SIG-M5 (cell line): Measurements from ENCODE around the gene CEP85L.

Source experiments
- DNase-seq: peaks from one replicate; lab custom pipeline; 2025; lab: John Stamatoyannopoulos, UW

Gene CEP85L

DNA sequence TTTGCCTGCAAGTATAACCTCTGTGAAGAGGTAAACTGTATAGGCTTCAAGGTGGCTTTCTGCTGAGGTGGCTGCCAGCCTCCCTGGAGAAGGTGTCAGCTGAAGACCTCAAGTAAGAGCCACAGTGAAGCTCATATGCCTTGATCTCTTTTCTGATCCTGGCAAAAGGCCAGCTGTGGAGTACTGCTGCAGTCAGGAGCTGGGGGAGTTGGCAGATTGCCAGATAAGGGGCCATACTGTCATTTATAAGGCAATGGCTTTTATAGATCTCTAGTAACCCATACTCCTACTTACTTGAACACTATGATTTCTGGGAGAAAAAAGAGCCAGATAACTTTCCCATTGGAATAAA lies 8.8 kb upstream of the CEP85L start:
- no peak for DNase-seq

GRCh38 chr6:118659513-118660217 lies 8.3 kb upstream of the CEP85L start:
- no peak for DNase-seq

- no peak for DNase-seq
Measured at GRCh38 chr6:118656847-118657451, 5.6 kb upstream of the CEP85L start.

GRCh38 chr6:118652051-118652615 lies 742 bp upstream of the CEP85L start:
- DNase-seq, result no peak

DNA sequence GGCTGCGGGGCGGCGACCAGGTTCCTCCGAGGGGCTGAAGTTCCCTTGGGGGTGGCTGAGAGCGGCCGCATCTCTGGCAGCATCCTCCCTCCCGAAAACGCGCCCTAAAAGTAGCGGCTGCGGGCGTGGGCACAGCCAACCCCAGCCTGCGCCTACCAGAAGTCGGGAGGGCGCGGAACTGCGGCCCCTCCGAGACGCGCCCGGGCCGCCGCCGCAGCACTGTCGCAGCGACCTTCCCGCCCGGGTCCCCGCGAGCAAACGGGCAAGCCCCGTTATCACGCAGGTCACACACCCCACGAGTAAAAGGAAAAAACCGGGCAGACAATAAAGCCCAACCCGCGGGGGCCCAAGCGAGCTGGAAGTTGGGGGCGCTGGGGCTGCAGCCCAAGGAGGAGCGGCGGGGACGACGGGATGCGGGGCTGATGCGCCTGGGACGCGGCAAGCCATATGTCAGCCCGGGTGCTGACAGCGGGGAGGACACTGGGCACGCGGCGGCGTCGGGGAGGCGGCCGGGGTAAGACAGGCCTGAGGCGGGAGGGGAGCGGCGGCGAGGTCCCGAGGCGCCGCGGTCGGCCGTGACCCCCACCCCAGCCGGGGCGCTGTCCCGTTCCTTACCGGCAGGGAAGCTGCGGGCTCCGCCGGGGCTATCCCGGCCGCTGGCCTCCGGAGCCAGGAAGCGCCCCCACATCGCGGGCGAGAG lies 659 bp downstream of the CEP85L start:
- no peak for DNase-seq

GRCh38 chr6:118649918-118650581 lies 1.3 kb downstream of the CEP85L start:
- no peak for DNase-seq

- DNase-seq, result no peak
Measured at GRCh38 chr6:118648866-118649554, 2.4 kb downstream of the CEP85L start.

GRCh38 chr6:118646977-118647376 lies 4.4 kb downstream of the CEP85L start:
- no peak for DNase-seq

DNA sequence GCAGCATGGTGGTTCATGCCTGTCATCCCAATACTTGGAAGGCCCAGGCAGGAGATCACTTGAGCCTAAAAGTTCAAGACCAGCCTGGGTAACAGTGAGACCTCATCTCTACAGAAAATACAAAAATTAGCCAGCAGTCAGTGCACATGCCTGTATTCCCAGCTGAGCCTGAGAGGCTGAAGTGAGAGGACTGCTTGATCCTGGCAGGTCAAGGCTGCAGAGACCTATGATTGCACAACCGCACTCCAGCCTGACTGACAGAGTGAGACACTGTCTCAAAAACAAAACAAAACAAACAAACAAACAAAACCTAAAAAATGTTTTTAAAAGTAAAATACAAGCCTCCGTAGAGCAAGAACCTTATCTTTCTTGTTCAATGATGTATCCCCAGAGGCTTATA lies 6.0 kb downstream of the CEP85L start:
- DNase-seq, result no peak

DNA sequence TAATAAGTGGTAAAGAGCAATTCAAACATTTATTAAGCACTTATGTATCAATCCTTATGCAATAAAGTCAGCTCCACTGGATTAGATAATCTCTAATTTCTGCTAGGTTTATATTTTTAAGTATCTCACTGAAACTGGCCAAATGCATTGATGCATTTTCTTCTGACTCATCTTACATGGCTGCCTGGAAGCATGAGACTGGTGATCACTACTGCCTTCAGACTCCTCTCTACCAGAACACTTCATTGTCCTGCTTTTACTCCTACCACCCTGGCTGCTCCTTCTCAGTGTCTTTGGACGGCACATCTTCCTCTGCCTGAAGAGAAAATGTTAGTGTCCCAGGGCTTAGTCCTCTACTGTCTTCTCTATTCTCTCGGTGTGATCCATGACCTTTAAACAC lies 7.4 kb downstream of the CEP85L start:
- DNase-seq, result no peak

DNA sequence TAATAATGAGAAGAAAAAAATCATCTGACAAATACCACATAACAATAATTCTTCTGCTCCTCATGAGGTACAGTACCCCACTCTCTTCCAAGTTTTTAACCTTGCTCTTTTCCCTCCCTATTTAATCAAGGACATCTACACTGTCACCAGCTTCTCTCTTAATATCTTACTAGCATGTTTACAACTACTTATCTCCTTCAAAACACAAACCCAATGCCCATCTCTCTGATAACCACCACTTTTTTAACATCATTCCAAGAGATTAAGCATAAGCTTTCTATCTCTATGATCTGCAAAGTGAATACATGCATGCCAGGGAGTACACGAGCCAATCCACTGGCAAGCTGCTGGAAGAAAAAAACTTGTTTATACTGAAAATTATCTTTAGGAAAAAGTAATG lies 10.3 kb downstream of the CEP85L start:
- DNase-seq, result no peak

GRCh38 chr6:118639054-118639964 lies 12.1 kb downstream of the CEP85L start:
- no peak for DNase-seq

DNA sequence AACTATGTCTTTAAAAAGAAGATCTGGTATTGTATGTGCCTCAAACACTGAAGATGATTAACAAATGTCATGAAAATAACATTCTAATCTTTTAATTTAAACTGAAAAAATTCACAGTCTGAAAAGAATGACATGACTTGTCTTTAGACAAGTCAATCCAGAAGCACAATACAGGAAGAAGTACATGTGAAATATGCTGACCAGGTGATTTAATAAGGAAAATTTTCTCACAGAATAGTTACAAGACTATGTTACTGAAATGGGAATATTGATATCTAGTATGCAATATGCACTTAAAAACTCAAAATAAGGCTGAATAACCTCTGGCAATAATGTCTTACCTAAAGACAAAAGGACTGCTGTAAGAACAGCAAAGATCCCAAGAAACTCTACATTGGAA lies 13.1 kb downstream of the CEP85L start:
- no peak for DNase-seq

GRCh38 chr6:118635909-118636735 lies 15.3 kb downstream of the CEP85L start:
- DNase-seq, result no peak

DNA sequence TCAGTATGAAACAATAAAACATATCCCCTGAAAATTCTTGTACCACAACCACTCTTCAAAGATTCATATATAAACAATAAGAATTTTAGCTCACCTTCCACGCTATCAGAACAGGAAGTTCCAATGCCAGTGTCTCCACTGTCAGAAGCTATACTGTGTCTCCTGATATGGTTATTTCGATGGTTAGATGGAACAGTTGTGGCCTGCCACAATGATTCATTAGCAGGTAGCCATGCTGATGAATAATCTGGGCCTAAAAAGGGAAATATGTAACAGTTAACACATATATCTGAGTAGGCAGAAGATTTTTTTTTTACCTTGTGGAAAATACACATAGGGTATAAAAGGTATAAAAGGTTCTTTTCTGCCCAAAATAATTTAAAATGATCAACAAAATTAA lies 19.0 kb downstream of the CEP85L start:
- no peak for DNase-seq

- DNase-seq, result no peak
Measured at GRCh38 chr6:118630923-118631322, 20.5 kb downstream of the CEP85L start.

- no peak for DNase-seq
Measured at GRCh38 chr6:118630067-118630466, 21.3 kb downstream of the CEP85L start.

DNA sequence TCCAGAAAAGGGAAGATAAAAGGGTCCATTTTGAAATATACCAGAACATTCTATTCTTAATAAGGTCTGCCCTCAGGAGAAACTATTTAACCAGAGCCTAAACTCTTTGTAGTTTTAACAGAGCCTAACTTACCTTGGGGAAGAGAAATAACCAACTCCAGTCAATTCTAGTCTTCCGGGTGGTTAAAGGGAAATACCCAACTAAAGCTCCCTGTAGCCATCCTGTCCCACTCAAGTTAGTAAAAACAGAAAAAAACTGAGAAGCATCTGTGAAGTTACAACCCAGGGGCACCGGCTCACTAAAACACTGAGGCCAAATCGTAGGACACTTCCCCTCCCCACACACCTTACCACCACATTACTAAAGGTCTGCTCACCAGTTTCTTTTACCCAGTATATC lies 23.7 kb downstream of the CEP85L start:
- no peak for DNase-seq

GRCh38 chr6:118625833-118626232 lies 25.6 kb downstream of the CEP85L start:
- no peak for DNase-seq
